ENCODE results near the gene AGL. TPM values are rescaled to one million over a fixed set of nuclear protein-coding genes. Genes with fewer than 3 reads are reported as not detected.

AGL gene
- total and polyA plus RNA-seq, 10 of the 15 experiments (the other 5 are each of a cell fraction or from before 2014, with no cell fraction given): 5.6 to 21.6 (median 13.7) TPM

- ATAC-seq (no peak), DNase-seq (ENCODE audit: low read depth, low spot score) (no peak), FAIRE-seq (no peak)
- no peak overlapping the region for H3K4me2 ChIP-seq (ENCODE audit: control insufficient read depth, insufficient read depth)
- 96% methylated on average over 6 of the region's 6 CpGs for WGBS (ENCODE audit: insufficient coverage, insufficient replicate concordance, low lambda C conversion rate, missing lambda C conversion rate)
- RAD21 ChIA-PET (ENCODE audit: unreplicated experiment): no interaction called here
- no peak overlapping the region for H3K4me3 ChIP-seq
- intact Hi-C loops (cut with micrococcal nuclease; ENCODE audit: unreplicated experiment) (no loop called here), in situ Hi-C loops (cut with MboI) (no loop called here)
- SMC1A ChIA-PET (ENCODE audit: uncharacterized antibody, unreplicated experiment): no interaction called here
- no peaks in the 10 kb centered on the region for H3K79me2 ChIP-seq (ENCODE audit: control insufficient read depth, insufficient read depth, low read length)
- no peak overlapping the region for H2AFZ ChIP-seq (ENCODE audit: control insufficient read depth, low read depth, low read length)
- no peak for TF ChIP-seq CEBPZ (IDR thresholded peaks at IDR 0.05; ENCODE audit: low read depth, low read length)
- TF ChIP-seq RUNX3 (IDR thresholded peaks at IDR 0.05; ENCODE audit: low read length): no peak
- TF ChIP-seq ETV6 (conservative IDR thresholded peaks at IDR 0.05 in 1 of 2, IDR thresholded peaks at IDR 0.05 in 1 of 2; ENCODE audit: borderline replicate concordance in 1 of 2, low read depth in 1 of 2): no peak
- TF ChIP-seq MTA2 (IDR thresholded peaks at IDR 0.05; ENCODE audit: low read depth): no peak
- no peak for TF ChIP-seq MXI1 (IDR thresholded peaks at IDR 0.05; ENCODE audit: low read depth, low read length)
- TF ChIP-seq TARDBP (IDR thresholded peaks at IDR 0.05; ENCODE audit: borderline replicate concordance): no peak
- TF ChIP-seq MAX (IDR thresholded peaks at IDR 0.05; ENCODE audit: low read depth, low read length): no peak
- no peak for TF ChIP-seq CREB1 (IDR thresholded peaks at IDR 0.05; ENCODE audit: low read depth)
- no peak for TF ChIP-seq ZBTB4 (CRISPR knock-in tag; IDR thresholded peaks at IDR 0.05)
- no peak for TF ChIP-seq POLR2AphosphoS2 (IDR thresholded peaks at IDR 0.05; ENCODE audit: low read depth, low read length)
- H3K9me3 ChIP-seq (replicated peaks; ENCODE audit: control insufficient read depth, insufficient read depth, low read length): no peaks in the 10 kb centered on the region
- no peak overlapping the region for H3K9ac ChIP-seq (ENCODE audit: control insufficient read depth, insufficient read depth, low read length)
- H3K4me1 ChIP-seq (ENCODE audit: control insufficient read depth, insufficient read depth, low read length): no peaks in the 10 kb centered on the region
- no peaks in the 10 kb centered on the region for H3K27me3 ChIP-seq (replicated peaks in 1 of 2; ENCODE audit: control insufficient read depth in 2 of 2, insufficient read depth in 2 of 2, low read length in 1 of 2)
- CTCF ChIA-PET: no interaction called here
- POLR2A ChIA-PET: no interaction called here
- H3K36me3 ChIP-seq (ENCODE audit: control insufficient read depth in 2 of 2, insufficient read depth in 2 of 2, low read length in 1 of 2): peaks cover 0 to 11% of the 10 kb centered on the region in 2 experiments; a peak in 2 of 4 replicates
- BruUV-seq (replicated peaks): no TSS peak
- H3K27ac ChIP-seq (ENCODE audit: control insufficient read depth, insufficient read depth): no peak overlapping the region
- H4K20me1 ChIP-seq (ENCODE audit: control insufficient read depth, insufficient read depth): no peaks in the 10 kb centered on the region
Observed at GRCh38 chr1:99867682-99868081, 17.5 kb downstream of the AGL start.

All from GM12878 (cell line).